ENCODE measurements around the gene AMN.
A peak's percentile ranks its signal among the peaks of the same experiment; 100 is the strongest.

The AMN gene

GRCh38 chr14:102969901-102970300 is 47.4 kb downstream of the AMN start:
- DNase-seq: no peak

- no peak for DNase-seq
Measured at GRCh38 chr14:102970496-102970895, 48.0 kb downstream of the AMN start.

GRCh38 chr14:102971314-102971713 is 48.9 kb downstream of the AMN start:
- no peak for DNase-seq

- DNase-seq: no peak
Measured at GRCh38 chr14:102971836-102972606, 49.6 kb downstream of the AMN start.

- DNase-seq: peak; percentile 3
Measured at GRCh38 chr14:102973706-102974285, 51.3 kb downstream of the AMN start.

GRCh38 chr14:102975662-102976061 is 53.2 kb downstream of the AMN start:
- no peak for DNase-seq

- no peak for DNase-seq
Measured at GRCh38 chr14:102977475-102977874, 55.0 kb downstream of the AMN start.

GRCh38 chr14:102979406-102979805 is 56.9 kb downstream of the AMN start:
- DNase-seq: no peak

GRCh38 chr14:102980409-102980810 is 57.9 kb downstream of the AMN start:
- DNase-seq: no peak

Data from KG1 (cell line).